GM15510 (cell line): ENCODE data around the gene GPR119.

ENCODE experiments used
- POLR2A ChIP-seq: IDR thresholded peaks from 3 replicates; pipeline ENCODE4 v1.6.1; 2011; ENCODE audit warnings: borderline replicate concordance; ENCODE audit not compliant: insufficient read length; ENCODE audit errors: extremely low read depth

GPR119 gene

DNA sequence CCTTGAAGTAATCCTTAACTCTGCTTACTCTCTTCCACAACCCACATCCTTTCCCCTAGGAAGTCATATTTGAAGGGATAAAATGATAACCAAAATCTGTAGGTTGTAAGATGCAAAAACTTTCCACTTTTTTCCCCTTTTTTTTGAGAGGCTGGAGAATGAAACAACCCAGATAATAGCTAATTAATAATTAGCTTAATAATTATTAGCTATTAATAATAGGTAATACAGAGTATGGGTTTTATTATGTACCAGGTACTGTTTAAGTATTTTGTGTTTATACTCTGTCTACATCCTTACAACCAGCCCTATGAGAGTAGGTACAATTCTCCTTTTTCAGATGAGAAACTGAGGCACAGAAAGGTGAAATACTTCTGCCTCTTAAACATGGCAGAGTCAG, 9.4 kb downstream of the GPR119 start:
- no peak for TF ChIP-seq POLR2A

DNA sequence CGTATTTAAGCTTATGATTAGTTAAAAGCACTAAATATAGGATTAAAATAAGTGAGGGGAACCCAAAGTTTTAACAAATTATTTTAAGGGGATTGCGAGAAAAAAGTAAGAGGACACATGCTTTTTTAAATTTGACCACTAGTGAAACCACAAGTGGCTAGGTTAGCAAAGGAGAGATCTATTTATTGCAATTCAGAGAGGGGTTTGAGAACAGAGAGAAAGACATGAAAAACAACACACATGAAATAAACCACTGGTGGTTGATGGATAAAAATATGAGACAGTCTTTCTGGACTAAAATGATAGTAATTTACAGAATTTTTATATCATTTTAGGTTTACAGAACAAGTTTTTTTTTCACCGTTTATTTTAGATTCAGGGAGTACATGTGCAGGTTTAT, 33.9 kb downstream of the GPR119 start:
- no peak for TF ChIP-seq POLR2A

DNA sequence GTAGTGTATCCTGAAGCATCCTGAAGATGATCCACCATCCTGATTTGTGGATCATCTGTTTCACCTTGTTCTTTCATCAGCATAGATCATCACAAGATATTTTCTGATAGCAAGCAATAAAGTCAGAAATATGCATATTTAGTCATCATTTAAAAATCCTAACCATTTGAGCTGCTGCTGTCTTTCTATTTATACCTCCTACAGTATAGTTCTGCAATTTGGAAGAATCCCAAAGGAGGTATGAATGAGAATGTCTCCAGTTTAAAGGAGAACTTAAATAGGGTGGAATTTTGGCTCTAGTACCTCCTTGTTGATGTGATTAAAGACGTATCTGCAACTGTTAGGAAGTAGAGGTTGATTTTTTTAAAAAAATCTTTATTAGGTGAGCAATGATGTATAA, 38.2 kb downstream of the GPR119 start:
- TF ChIP-seq POLR2A = no peak

DNA sequence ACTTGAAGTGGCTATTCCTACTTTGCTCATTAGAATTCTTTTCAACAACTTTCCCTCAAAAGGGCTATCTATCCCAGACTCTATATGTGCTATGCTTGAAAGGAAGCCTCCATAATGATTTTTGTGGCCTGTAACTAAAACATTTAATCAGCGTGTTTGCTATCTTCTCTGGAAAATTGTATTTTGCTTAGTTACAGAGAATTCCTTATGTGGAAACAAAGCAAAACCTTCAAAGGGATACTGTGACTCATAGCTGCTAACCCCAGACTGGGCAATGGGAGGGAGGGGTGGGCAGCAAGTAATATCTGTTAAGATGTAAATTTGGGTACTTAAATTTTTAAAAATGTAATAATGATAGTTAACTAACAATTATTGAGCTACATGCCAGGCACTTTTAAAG, 42.1 kb downstream of the GPR119 start:
- no peak for TF ChIP-seq POLR2A

DNA sequence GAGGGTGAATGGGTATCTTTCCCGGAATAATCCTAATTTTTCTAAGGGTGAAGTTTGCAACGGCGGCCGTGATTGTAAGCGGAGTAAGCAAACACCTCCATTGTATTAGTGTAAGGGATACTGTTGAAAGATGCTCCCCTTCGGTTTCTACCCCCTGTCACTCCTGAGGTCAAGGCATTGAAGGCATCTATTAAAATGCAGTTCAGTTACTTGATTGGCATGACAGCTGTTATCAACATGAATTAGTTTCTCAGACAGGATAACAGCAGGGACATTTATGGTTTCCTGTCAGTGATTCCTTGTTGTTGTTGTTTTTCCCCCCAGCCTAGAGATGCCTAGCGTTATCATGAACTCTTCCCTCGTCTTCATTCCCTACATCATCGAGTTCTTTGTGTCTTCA, 45.2 kb downstream of the GPR119 start:
- no peak for TF ChIP-seq POLR2A

- peak; percentile 55 for TF ChIP-seq POLR2A
Observed at GRCh38 chrX:130339408-130340222, 45.9 kb downstream of the GPR119 start, which contains the start of gene SLC25A14. SLC25A14 (plus strand) TSS chrX:130339919; CDS start chrX:130340279, 360 bp downstream.

- no peak for TF ChIP-seq POLR2A
Observed at GRCh38 chrX:130336531-130336930, 48.9 kb downstream of the GPR119 start.
